DMS114 treated with DMSO at 0.1 percent for 48 hours (cell line): Measurements from ENCODE around the gene KLHDC8A.
"Not testable (repeated sequence)": the region's sequence is repeated elsewhere in the genome, so short reads cannot be mapped to it uniquely, and the experiment has no call there.

Experiments used
- DNase-seq: peaks from one replicate; lab custom pipeline; 2025; ENCODE audit not compliant: unreplicated experiment; lab: John Stamatoyannopoulos, UW

The KLHDC8A gene

DNA sequence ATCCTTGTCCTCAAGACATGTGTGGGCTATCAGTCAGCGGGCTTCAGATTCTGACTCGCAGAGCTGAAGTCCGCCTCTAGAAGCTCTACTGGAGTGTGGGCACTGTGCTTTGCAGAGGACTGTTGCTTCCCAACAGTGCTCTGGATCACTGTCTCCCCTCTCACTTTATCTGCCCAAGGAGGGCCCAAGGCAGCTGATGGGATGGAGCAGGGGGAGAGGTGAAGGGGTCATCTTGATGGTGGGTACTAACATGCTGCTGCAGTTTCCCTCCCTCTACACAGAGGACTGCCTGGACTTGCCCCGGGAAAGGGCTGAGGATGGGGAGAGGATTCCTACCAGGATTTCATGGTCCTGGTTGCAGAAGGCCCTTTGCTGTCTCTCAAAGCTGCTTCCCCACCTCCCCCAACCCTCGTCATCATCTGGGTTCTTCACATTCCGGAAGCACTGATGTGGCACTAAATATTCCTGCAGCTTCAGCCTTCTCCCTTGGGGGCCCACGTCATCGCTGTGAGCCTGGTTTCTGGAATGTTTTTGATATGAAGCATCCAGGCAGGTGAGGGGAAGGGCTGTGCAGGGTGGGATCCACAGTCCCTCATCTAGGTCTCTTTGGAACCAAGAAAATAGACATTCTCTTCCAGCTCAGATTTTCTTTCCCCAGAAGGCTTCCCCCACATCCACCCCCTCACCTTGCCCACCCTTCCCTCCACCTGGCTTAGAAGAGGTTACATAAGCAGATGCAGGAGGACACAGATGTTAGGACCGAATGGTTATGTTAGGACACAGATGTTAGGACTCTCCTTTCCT lies 58.3 kb downstream of the KLHDC8A start:
- DNase-seq = no peak

DNA sequence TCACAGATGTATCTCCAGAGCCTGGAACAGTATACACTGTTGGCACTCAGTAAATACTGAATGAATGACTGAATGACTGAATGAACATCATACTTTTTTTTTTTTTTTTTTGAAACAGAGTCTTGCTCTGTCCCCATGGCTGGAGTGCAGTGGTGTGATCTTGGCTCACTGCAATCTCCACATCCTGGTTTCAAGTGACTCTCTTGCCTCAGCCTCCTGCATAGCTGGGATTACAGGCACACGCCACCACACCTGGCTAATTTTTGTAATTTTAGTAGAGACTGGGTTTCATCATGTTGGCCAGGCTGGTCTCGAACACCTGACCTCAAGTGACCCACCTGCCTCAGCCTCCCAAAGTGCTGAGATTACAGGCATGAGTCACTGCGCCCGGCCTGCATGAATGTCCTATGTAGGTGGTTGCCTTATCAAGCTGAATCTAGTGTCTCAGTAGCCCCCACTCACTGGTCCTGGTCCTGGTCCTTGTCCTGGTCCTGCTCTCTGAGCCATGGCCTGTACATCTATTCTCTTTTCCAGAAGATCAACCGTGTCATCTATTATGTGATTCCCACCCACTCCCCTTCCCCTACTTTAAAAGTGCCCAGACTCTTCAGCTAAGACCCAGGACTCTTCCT lies 59.1 kb downstream of the KLHDC8A start:
- DNase-seq = not testable (repeated sequence)

DNA sequence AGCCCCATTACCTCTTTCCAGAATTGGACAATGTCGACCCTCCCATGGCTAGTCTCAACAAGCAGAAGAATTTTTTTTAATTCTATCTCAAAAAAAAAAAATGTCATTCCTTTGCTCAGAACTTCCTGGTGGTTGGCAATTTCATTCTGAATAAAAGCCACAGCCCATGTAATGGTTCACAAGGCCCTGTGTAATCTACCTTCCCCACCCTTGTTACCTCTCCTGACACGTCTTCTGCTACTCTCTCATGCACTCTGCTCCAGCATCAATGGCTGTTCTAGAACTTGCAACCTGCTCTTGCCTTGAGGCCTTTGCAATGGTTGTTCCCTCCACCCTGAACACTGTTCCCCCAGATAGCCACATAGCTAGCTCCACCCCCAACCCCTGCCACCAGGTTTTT lies 60.6 kb downstream of the KLHDC8A start:
- no peak for DNase-seq

DNA sequence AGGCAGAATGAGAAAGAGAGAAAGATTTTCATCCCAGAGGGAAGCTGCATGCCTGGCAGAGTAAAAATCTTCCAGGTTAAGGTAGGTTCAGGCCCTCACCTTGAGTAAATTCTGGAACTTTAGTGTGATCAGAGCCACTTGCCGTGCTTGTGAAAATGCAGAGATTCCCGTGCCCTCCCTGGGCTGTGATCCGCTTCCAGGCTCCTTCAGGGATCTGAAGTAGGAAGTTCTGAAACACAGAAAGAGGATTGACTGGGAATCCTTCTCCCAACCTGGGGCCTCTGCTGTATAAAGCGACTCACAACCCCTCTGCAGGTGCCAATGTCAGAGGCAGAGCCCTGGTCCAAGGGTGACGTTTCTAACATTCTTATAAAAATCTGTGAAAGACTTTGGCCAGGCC lies 61.8 kb downstream of the KLHDC8A start:
- DNase-seq = no peak

DNA sequence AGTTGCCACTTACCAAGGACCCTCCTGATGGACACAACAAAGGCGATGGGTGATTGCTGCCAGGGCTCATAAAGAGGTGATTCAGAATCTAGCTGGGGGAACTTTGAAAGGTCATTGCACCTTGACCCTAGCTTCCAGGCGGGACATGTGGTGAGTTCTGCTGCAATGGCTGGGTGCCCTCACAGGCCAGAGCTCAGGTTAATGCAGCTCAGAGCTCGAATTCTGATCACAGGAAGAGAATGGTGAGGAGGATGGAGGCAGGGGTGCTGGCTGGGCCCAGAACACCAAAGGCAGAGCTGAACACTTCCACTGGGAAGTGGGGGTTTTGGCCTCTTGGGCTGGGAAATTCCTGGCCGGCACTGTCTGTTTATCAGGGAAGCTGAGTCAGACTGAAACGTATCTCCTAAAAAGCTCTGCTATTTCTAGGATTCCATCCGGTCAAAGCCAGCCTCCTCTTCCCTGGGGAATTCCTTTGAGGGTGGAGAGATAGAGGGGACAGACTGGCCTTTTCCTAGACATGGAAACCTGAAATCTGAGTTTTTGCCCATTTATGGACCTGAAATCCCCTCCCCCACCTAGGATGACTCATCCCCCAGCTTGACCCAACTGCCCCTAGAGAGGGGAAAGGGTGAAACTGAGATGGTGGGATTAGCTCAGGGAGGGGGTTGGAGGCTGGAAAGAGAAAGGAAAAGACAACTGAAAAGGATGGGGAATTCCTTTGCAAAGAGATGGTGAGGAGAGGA lies 62.4 kb downstream of the KLHDC8A start:
- no peak for DNase-seq

DNA sequence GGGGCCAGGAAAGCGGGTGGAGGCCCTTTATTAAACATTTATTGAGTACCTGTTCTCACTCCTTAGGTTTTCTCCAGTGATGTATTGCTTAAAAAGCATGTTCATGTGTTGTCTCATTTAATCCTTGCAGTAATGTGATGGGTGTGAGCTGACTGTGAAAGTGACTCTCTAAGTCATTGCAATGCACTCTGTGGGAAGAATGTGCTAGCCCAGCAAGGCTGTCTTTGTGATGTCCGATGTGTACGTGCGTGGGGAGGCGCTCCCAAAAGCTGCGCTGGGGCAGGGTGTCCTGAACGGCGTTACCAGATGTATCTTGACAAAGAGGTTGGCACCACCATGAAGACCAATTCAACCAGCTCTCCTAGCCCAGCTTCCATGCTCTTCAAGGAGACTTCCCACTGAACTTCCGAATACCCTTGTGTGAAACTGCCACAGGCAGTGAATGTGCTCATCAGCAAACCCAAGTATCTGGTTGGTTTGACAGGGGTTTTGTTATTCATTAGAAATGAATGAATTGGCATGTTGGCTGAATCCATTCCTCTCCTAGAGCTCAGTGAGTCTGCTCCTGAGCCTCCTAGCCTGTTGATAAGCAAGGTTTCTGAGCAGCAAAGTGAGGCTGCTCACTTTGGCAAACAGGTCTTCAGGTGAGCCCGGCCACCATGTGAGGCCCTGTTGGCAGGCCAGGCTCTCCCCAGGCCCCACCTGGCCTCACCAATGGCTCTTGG lies 63.2 kb downstream of the KLHDC8A start:
- DNase-seq = no peak

DNA sequence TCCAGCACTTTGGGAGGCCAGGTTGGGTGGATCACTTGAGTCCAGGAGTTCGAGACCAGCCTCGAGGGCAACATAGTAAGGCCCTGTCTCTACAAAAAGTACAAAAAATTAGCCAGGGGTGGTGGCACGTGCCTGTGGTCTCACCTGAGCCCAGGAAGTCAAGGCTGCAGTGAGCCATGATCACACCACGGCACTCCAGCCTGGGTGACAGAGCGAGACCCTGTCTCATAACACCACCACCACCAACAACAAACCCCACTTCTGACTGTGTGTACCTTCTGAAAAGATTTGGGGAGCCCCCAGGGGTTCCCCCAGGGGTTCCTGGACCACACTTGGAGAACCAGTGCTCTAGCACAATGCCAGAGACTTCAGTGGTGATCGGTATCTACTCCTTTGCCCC lies 65.1 kb downstream of the KLHDC8A start:
- no peak for DNase-seq

DNA sequence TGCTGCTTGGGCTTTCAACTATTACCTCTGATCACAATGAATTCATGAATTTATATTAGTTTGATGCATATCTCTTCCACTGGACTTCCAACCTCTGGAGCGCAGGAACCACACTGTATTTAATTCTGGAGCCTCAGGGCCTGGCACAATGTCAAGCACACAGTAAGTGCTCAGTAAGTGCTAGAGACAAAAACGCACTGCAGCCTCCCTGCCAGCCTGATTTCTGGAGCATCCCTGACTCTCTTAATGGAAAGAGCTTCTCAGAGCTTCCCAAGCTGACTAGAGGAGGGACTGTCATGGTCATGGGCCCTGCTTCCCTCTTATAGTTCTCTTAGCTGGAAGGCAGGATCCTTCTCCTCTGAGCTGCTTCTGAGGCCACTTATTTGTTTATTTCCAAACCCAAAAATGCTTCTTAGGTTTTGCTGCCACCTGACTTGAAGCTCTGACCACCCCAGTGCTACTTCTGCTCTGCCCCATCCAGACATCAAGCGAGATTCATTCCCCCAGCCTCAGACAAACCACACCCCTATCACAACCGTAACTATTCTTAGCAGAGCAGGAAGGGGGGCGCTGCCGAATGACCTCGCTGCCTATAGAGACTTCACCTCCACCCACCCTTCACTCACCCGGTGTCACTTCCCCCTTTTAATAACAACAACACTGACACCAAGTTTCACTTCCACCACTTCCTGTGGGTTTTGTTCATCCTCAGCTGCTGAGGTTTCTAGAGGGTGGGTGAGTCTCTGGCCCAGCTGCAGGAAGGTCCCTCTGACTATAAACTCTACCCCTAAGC lies 68.8 kb downstream of the KLHDC8A start:
- no peak for DNase-seq

DNA sequence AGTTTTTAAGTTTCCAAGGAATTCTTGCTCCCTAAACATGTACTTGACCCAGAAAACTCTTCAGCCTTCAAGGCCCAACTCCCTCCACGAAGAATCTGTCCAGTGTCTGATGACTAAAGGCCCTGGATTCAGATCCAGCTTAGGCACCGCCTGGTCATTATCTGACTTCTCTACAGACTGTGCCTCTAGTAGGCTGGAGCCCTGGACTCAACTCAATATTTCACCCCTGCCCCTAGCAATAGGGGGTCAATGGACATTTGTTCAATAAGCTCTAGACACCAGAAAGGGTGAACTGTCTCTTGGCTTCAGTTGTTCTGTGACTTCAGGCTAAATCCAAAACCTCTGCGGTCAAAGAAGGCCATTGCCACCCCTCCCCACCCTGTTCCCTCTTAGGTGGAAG lies 69.6 kb downstream of the KLHDC8A start:
- no peak for DNase-seq

DNA sequence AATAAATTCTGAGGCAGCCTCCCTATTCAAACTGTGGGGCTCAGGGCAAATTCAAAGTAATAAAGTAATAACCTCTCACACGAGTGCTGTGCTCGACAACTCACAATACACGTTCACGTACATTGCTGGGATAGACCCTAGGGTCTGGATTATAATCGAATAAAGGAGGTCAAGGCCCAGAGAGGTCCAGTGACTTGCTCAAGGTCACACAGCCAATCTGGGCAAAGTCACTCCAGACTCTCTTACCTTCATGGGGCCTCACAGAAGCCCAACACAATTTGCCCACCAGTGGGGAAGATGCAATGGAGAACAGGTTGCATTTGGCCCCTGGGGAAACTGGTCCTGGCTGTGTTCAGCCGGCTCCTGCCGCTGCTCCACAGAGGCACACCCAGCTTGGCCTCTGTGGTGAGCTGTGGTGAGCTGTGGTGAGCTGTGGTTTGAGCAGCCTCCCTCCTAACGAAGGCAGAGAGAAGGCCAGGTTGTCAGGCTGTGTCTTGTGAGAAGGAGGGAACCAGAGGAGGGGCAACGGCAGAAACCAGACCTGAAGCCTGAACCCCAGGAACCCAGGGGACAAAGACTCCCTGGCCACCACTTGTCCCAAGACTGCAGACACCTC lies 70.3 kb downstream of the KLHDC8A start:
- no peak for DNase-seq
